ENCODE results near the gene EFCAB8. TPM values are rescaled to one million over a fixed set of nuclear protein-coding genes. Genes with fewer than 3 reads are reported as not detected.

The EFCAB8 gene
- total and polyA plus RNA-seq, 4 donors: 0.25 TPM; not detected in 3

- TF ChIP-seq RAD21 (IDR thresholded peaks at IDR 0.05) (no peak), JUND (IDR thresholded peaks at IDR 0.05) (no peak), HNF4G (IDR thresholded peaks at IDR 0.05) (no peak), NR2F2 (IDR thresholded peaks at IDR 0.05) (no peak), CTCF (IDR thresholded peaks at IDR 0.05; ENCODE audit: low read depth, low read length, missing input control) (no peak), YY1 (IDR thresholded peaks at IDR 0.05) (no peak)
These were observed 120.7 kb downstream of the EFCAB8 start (continued) for GRCh38 chr20:32979201-32979998.

GRCh38 chr20:32980131-32980941, 121.6 kb downstream of the EFCAB8 start:
- H3K9me3 ChIP-seq (ENCODE audit: control insufficient read depth in 4 of 4, low read length in 3 of 4): no peaks in the 10 kb centered on the region
- H3K27me3 ChIP-seq (ENCODE audit: control insufficient read depth in 4 of 4, insufficient read depth in 4 of 4, low read length in 3 of 4): no peaks in the 10 kb centered on the region
- WGBS: 87% methylated on average over 19 of the region's 19 CpGs
- H3K9ac ChIP-seq (ENCODE audit: low read depth in 1 of 2, low read length in 2 of 2): no peak overlapping the region
- H3K4me3 ChIP-seq (ENCODE audit: low read depth in 1 of 3, low read length in 3 of 3): no peak overlapping the region
- no peaks in the 10 kb centered on the region for H3K36me3 ChIP-seq (ENCODE audit: control insufficient read depth in 4 of 4, insufficient read depth in 3 of 4, low read depth in 1 of 4, low read length in 3 of 4)
- TF ChIP-seq RXRA (IDR thresholded peaks at IDR 0.05) (no peak), MAX (IDR thresholded peaks at IDR 0.05) (no peak), NR2F2 (IDR thresholded peaks at IDR 0.05) (no peak), RAD21 (IDR thresholded peaks at IDR 0.05) (no peak), CTCF (IDR thresholded peaks at IDR 0.05; ENCODE audit: low read depth, low read length, missing input control) (no peak), FOXA1 (IDR thresholded peaks at IDR 0.05) (no peak), HNF4G (IDR thresholded peaks at IDR 0.05) (no peak)
- H3K4me1 ChIP-seq (ENCODE audit: control insufficient read depth in 4 of 4, insufficient read depth in 4 of 4, low read length in 3 of 4): no peaks in the 10 kb centered on the region
- no peak overlapping the region for H3K27ac ChIP-seq (ENCODE audit: low read depth in 1 of 2, low read length in 2 of 2)
- DNase-seq (ENCODE audit: low spot score): no peak

- TF ChIP-seq SP1 (IDR thresholded peaks at IDR 0.05) (no peak), NR2F2 (IDR thresholded peaks at IDR 0.05) (no peak), HNF4A (conservative IDR thresholded peaks at IDR 0.05) (no peak), FOXA2 (IDR thresholded peaks at IDR 0.05) (no peak)
- DNase-seq (ENCODE audit: low spot score): no peak
- 80% methylated on average over 6 of the region's 6 CpGs for WGBS
These were observed 122.3 kb downstream of the EFCAB8 start for GRCh38 chr20:32980990-32981389.

More at GRCh38 chr20:32980990-32981389, 122.3 kb downstream of the EFCAB8 start:
- H3K27me3 ChIP-seq (ENCODE audit: control insufficient read depth in 4 of 4, insufficient read depth in 4 of 4, low read length in 3 of 4): no peaks in the 10 kb centered on the region
- no peaks in the 10 kb centered on the region for H3K36me3 ChIP-seq (ENCODE audit: control insufficient read depth in 4 of 4, insufficient read depth in 3 of 4, low read depth in 1 of 4, low read length in 3 of 4)
- no peak overlapping the region for H3K27ac ChIP-seq (ENCODE audit: low read depth in 1 of 2, low read length in 2 of 2)
- no peak overlapping the region for H3K9ac ChIP-seq (ENCODE audit: low read depth in 1 of 2, low read length in 2 of 2)
- H3K4me1 ChIP-seq (ENCODE audit: control insufficient read depth in 4 of 4, insufficient read depth in 4 of 4, low read length in 3 of 4): no peaks in the 10 kb centered on the region
- H3K9me3 ChIP-seq (ENCODE audit: control insufficient read depth in 4 of 4, low read length in 3 of 4): no peaks in the 10 kb centered on the region
- no peak overlapping the region for H3K4me3 ChIP-seq (ENCODE audit: low read depth in 1 of 3, low read length in 3 of 3)

Data from liver (tissue), 9 donors.